Neural progenitor cell (in vitro differentiated cells): ENCODE data around the gene ATP6V1B1. TPM values are rescaled to one million over a fixed set of nuclear protein-coding genes. Genes with fewer than 3 reads are reported as not detected.

Experiments used
- DNase-seq: peaks from one replicate; pipeline ENCODE4 v3.0.0-alpha.2; 2016; ENCODE audit warnings: low spot score
- H2AFZ ChIP-seq: fragments of 200-600 bp; sonication (generic); replicated peaks from 2 replicates; pipeline ENCODE4 v1.6.1; 2016; ENCODE audit warnings: antibody characterized with exemption
- H3F3A ChIP-seq: fragments of 200-600 bp; sonication (generic); 2 replicates; pipeline ENCODE4 v1.6.1; 2016; ENCODE audit warnings: antibody characterized with exemption, low read depth
- H3K27ac ChIP-seq: fragments of 200-600 bp; sonication (generic); 2 replicates; pipeline ENCODE4 v1.5.1; 2016; ENCODE audit warnings: mild to moderate bottlenecking
- H3K27me3 ChIP-seq: fragments of 200-600 bp; sonication (generic); 2 replicates; pipeline ENCODE4 v1.6.1; 2016; ENCODE audit warnings: mild to moderate bottlenecking, moderate library complexity
- H3K36me3 ChIP-seq: fragments of 200-600 bp; sonication (generic); 2 replicates; pipeline ENCODE4 v1.5.1; 2016
- H3K4me1 ChIP-seq: fragments of 200-600 bp; sonication (generic); 2 replicates; pipeline ENCODE4 v1.6.1; 2016; ENCODE audit warnings: mixed run types
- H3K4me2 ChIP-seq: fragments of 200-600 bp; sonication (generic); 2 replicates; pipeline ENCODE4 v1.6.1; 2016
- H3K4me3 ChIP-seq: fragments of 200-600 bp; sonication (generic); 2 replicates; pipeline ENCODE4 v1.5.1; 2016
- H3K79me2 ChIP-seq: fragments of 200-600 bp; sonication (generic); 2 replicates; pipeline ENCODE4 v1.6.1; 2016; ENCODE audit warnings: low read depth
- H3K9ac ChIP-seq: fragments of 200-600 bp; sonication (generic); 2 replicates; pipeline ENCODE4 v1.6.1; 2016
- H3K9me3 ChIP-seq: fragments of 200-600 bp; sonication (generic); 2 replicates; pipeline ENCODE4 v1.5.1; 2016; ENCODE audit warnings: low read depth
- H4K20me1 ChIP-seq: fragments of 200-600 bp; sonication (generic); 2 replicates; pipeline ENCODE4 v1.6.1; 2016; ENCODE audit warnings: low read depth
- H3K27ac Mint-ChIP-seq: 3 replicates; pipeline ENCODE4 v1.8.0; 2021; ENCODE audit warnings: mixed read lengths
- H3K27me3 Mint-ChIP-seq: 2 replicates; pipeline ENCODE4 v1.8.0; 2022; ENCODE audit warnings: low read depth, mild to moderate bottlenecking, inconsistent platforms, moderate library complexity, mixed read lengths; ENCODE audit not compliant: insufficient read depth
- H3K36me3 Mint-ChIP-seq: 3 replicates; pipeline ENCODE4 v1.8.0; 2021; ENCODE audit warnings: mixed read lengths
- H3K4me1 Mint-ChIP-seq: 3 replicates; pipeline ENCODE4 v1.8.0; 2021; ENCODE audit warnings: mixed read lengths
- H3K4me3 Mint-ChIP-seq: 3 replicates; pipeline ENCODE4 v1.8.0; 2021; ENCODE audit warnings: mild to moderate bottlenecking, moderate library complexity, mixed read lengths
- H3K9me3 Mint-ChIP-seq: 3 replicates; pipeline ENCODE4 v1.8.0; 2020; ENCODE audit warnings: mixed read lengths
- EZH2 ChIP-seq: fragments of 200-600 bp; sonication (generic); IDR thresholded peaks from 2 replicates; pipeline ENCODE4 v1.6.1; 2017; ENCODE audit warnings: antibody characterized with exemption, mild to moderate bottlenecking, moderate library complexity
- EZH2phosphoT487 ChIP-seq: fragments of 200-600 bp; sonication (generic); IDR thresholded peaks from 2 replicates; pipeline ENCODE4 v1.6.1; 2017; ENCODE audit warnings: antibody characterized with exemption
- total RNA-seq: library from RNA; depleted of rRNA; stranded (reverse); fragments of >200 nt; gene quantifications from 2 replicates; pipeline ENCODE4 v1.2.3, GENCODE V29; 2015; ENCODE audit warnings: low replicate concordance
- TF ChIP-seq, protein P1 (sequence below): fragments of 200-600 bp; sonication (generic); IDR thresholded peaks from 2 replicates; pipeline ENCODE4 v1.5.1; 2017; ENCODE audit warnings: antibody characterized with exemption, mild to moderate bottlenecking

ATP6V1B1 gene
- total RNA-seq, 1 donor from 2014 or later = 1.1 TPM

DNA sequence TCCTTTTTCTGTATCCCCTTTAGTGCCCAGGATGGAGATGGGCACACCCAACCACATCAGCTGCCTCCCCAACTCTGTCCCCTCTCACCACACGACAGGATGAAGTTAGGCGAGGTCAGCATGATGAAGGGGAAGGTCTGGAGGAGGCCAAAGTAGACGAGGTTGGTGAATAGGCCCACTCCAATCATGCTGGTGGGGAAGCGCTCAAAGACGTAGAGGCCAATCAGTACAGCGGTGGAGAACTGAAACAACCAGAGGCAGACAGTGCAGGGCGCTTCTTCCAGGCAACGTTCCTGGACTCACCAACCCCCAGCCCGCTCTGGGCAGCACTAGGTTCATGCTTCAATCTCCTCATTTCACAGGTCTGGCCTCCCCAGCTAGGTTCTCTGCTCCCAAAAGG is 56.0 kb downstream of the ATP6V1B1 start:
- H3K4me3 Mint-ChIP-seq = no peak overlapping the region
- Histone ChIP-seq H3K9ac (peak overlapping the region; percentile 27), H3K27ac (no peak overlapping the region), H3K36me3 (no peaks in the 10 kb centered on the region), H3K4me2 (no peak overlapping the region), H3K27me3 (peaks cover 7% of the 10 kb centered on the region), H2AFZ (no peak overlapping the region), H3F3A (peaks cover 15% of the 10 kb centered on the region), H3K79me2 (peaks cover 19% of the 10 kb centered on the region), H3K9me3 (no peaks in the 10 kb centered on the region), H3K4me3 (no peak overlapping the region), H4K20me1 (peaks cover 21% of the 10 kb centered on the region), H3K4me1 (peaks cover 6% of the 10 kb centered on the region)
- no peaks in the 10 kb centered on the region for H3K9me3 Mint-ChIP-seq
- H3K36me3 Mint-ChIP-seq = peaks cover 7% of the 10 kb centered on the region
- H3K4me1 Mint-ChIP-seq = peaks cover 15% of the 10 kb centered on the region
- DNase-seq = no peak
- H3K27me3 Mint-ChIP-seq = peaks cover 9% of the 10 kb centered on the region
- no peak overlapping the region for H3K27ac Mint-ChIP-seq
- TF ChIP-seq EZH2 = no peak
- TF ChIP-seq, protein P1, sequence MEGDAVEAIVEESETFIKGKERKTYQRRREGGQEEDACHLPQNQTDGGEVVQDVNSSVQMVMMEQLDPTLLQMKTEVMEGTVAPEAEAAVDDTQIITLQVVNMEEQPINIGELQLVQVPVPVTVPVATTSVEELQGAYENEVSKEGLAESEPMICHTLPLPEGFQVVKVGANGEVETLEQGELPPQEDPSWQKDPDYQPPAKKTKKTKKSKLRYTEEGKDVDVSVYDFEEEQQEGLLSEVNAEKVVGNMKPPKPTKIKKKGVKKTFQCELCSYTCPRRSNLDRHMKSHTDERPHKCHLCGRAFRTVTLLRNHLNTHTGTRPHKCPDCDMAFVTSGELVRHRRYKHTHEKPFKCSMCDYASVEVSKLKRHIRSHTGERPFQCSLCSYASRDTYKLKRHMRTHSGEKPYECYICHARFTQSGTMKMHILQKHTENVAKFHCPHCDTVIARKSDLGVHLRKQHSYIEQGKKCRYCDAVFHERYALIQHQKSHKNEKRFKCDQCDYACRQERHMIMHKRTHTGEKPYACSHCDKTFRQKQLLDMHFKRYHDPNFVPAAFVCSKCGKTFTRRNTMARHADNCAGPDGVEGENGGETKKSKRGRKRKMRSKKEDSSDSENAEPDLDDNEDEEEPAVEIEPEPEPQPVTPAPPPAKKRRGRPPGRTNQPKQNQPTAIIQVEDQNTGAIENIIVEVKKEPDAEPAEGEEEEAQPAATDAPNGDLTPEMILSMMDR = no peak
- TF ChIP-seq EZH2phosphoT487 = no peak

DNA sequence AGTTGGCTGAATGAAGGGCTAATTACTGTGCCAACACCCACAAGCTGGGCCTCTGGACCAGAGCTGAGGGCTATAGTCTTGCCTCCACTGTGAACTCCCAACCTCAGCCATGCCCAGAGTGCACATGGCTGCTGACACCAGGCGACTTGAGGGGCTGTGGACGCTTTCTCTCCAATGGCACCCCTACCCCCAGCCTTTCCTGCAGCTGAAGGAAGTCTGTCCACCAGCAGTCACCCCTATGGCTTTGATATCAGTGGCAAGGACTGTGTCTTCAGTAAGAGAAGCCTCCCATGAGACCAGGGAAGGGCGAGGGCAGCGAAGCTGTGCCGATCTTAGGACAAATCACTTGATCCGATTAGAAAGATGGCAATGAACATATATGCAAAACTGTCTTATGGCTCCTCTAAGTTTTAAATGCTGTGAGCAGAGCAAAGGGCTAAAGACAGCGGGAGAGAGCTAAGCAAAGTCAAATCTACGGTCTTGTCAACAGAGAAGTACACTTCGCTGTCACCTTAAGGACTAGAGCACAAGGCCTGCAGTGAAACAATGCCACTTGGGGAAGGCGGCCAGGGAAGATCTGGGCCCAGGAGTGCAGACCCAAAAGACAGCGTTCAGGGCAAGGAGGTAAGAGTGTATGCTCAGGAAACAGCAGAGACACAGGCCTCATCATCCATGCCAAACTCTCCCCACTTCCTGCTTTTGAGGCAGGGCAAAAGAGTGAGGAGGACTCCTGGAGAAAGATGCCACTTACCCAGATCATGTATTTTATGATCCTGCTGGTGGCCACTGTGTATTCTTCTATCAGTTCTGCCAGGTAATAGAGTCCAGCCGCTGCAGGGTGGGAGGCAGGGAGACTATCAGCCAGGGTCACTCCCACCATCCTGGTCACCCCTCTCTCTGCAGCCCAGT is 57.5 kb downstream of the ATP6V1B1 start:
- no peaks in the 10 kb centered on the region for H3K9me3 Mint-ChIP-seq
- Histone ChIP-seq H3K4me1 (peaks cover 6% of the 10 kb centered on the region), H3K4me2 (peak overlapping the region; percentile 95), H4K20me1 (peaks cover 21% of the 10 kb centered on the region), H3K27ac (no peak overlapping the region), H3K27me3 (peaks cover 21% of the 10 kb centered on the region), H2AFZ (no peak overlapping the region), H3K9ac (peak overlapping the region; percentile 77), H3F3A (peaks cover 15% of the 10 kb centered on the region), H3K36me3 (no peaks in the 10 kb centered on the region), H3K79me2 (peaks cover 19% of the 10 kb centered on the region), H3K4me3 (peak overlapping the region; percentile 97), H3K9me3 (no peaks in the 10 kb centered on the region)
- peaks cover 6% of the 10 kb centered on the region for H3K36me3 Mint-ChIP-seq
- H3K27me3 Mint-ChIP-seq = peaks cover 9% of the 10 kb centered on the region
- peak overlapping the region; percentile 95 for H3K4me3 Mint-ChIP-seq
- TF ChIP-seq EZH2phosphoT487 (no peak), EZH2 (no peak)
- TF ChIP-seq, protein P1 = no peak
- DNase-seq = no peak
- H3K27ac Mint-ChIP-seq = peak overlapping the region; percentile 35
- H3K4me1 Mint-ChIP-seq = peaks cover 15% of the 10 kb centered on the region

DNA sequence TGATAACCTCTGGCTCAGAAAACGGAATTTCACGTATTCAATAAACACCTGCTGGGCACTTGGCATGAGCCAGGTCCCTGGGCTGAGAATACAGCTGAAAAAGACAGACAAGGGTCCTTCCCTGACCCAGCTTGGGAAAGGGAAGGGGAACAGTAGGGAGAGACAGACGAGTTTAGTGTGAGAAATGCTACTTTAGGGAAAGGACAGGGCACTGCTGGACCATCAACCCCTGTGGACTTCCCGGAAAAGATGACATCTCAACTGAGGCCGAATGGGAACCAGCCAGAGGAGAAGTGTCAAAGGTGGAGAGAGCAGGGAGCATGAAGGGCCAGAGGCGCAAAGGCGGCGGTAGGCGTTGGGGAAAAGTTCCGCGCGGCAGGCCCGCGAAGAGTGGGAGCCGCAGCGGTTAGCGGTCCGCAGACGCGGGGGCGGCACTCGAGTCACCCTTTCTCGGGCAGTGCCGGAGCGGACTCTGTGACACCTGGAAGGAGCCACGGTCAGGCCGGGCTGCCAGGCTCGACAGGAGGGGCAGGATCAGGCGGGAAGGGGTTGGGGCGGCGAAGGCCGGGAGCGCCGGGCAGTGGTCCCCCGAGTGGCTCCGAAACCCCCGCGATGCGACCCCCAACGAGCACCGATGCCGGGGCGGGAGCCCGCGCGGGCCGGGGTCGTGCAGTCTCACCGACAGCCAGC is 58.5 kb downstream of the ATP6V1B1 start:
- Histone ChIP-seq H3K27me3 (peaks cover 30% of the 10 kb centered on the region), H3K4me2 (peak overlapping the region; percentile 95), H3K4me3 (peak overlapping the region; percentile 97), H4K20me1 (peaks cover 21% of the 10 kb centered on the region), H3K4me1 (peaks cover 6% of the 10 kb centered on the region), H2AFZ (no peak overlapping the region), H3K9me3 (no peaks in the 10 kb centered on the region), H3K27ac (no peak overlapping the region), H3K9ac (peak overlapping the region; percentile 77), H3K36me3 (no peaks in the 10 kb centered on the region), H3K79me2 (peaks cover 19% of the 10 kb centered on the region), H3F3A (peaks cover 15% of the 10 kb centered on the region)
- Mint-ChIP-seq H3K9me3 (no peaks in the 10 kb centered on the region), H3K27me3 (peaks cover 9% of the 10 kb centered on the region), H3K36me3 (peaks cover 4% of the 10 kb centered on the region), H3K4me1 (peaks cover 15% of the 10 kb centered on the region), H3K27ac (peak overlapping the region; percentile 35), H3K4me3 (peak overlapping the region; percentile 95)
- DNase-seq = peak; percentile 42
- no peak for TF ChIP-seq EZH2phosphoT487
- TF ChIP-seq, protein P1 = no peak
- no peak for TF ChIP-seq EZH2
